GM21360 (cell line): ENCODE measurements around the gene LAMC1.
A peak's percentile ranks its signal among the peaks of the same experiment; 100 is the strongest.

Experiments
- ATAC-seq: cut with Tn5 transposase; IDR thresholded peaks from one replicate; pipeline ENCODE4 v1.9.1; 2021; ENCODE audit warnings: mild to moderate bottlenecking, moderate library complexity; ENCODE audit not compliant: unreplicated experiment

Gene LAMC1

GRCh38 chr1:183023146-183023600 lies at the start of gene LAMC1:
Gene LAMC1 (plus strand): TSS chr1:183023420. CDS start chr1:183023717, 297 bp downstream.
- peak; percentile 29 for ATAC-seq

DNA sequence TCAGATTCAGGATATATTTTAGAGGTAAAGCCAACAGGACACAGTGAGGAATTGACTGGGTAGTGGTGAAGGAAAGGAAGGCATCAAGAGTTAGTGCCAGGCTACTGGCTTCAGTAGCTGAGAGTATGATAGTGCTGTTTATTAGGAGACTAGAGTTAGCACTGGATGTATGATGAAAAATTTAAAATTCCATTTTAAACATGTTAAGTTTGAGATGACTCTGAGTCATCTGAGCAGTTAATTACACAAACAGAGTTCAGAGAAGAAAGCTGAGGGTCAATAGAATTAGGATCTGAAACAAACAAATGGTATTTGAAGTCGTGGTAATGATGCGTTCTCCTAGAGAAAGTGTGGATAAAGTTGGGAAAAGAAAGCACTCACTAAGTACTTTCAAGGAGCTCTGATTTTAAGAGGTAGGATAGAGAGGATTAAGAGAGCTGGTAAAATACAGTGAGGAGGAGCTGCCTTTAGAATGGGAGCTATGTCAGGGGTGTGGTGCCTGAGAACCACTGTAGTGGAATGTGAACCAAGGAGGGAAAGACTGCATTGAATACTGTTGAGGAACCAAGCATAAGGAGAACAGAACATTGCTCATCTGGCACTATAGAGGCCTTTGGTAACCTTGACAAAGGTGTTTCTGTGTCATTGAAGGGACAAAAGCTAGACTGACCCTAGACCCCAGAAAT lies 48.6 kb upstream of the LAMC1 start:
- no peak for ATAC-seq

- no peak for ATAC-seq
These were observed 45.7 kb upstream of the LAMC1 start for GRCh38 chr1:182977480-182977879.

DNA sequence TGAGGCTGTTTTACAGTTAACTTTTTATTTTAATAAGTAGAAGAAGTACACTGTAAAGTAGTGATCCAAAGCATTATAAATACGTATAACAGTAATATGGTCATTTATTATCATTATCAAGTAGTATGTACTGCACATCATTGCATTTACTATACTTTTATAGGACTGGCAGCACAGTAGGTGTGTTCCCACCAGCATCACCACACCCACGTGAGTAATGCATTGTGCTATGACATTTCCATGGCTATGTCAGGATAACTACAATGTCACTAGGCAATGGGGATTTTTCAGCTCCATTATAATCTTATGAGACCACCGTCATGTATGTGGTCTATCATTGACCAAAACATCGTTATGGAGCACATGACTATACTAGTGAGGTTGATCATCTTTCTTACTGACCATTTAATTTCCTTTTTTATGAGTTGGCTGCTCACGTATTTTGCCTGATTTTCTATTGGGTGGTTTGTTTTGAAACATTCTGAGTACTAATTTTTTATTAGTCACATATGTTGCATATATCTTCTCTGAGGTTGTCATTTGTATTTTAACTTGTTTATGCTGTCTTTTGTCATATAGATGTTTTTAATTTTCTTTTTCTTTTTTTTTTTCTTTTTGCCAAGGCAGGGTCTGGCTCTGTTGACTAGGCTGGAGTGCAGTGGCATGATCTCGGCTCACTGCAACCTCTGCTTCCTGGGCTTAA lies 44.9 kb upstream of the LAMC1 start:
- no peak for ATAC-seq

DNA sequence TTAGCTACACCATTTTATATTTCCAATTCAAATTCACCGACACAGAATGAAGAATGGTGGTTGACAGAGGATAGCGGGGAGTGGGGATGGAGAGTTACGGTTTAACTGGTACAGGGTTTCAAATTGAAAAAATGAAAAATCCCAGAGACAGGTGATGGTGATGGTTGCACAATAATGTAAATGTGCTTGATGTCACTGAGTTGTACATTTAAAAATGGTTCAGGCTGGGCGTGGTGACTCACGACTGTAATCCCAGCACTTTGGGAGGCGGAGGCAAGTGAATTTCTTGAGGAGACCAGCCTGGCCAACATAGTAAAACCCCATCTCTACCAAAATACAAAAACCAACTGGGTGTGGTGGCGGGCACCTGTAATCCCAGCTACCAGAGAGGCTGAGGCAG lies 39.1 kb upstream of the LAMC1 start:
- no peak for ATAC-seq

DNA sequence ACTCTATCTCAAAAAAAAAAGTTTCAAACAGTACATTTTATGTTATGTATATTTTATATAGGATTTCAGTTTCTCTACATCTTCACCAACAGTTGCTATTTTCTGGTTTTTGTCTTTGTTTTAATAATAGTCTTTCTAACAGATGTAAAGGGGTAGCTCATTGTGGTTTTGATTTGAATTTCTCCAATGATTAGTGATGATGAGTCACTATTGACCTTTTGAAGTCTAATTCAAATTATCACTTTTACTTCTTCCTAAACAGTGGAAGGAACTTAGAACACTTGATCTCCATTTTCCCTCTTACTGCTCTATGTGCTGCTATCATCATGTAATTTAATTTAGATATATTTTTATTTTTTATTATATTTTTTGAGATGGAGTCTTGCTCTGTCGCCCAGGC lies 38.6 kb upstream of the LAMC1 start:
- no peak for ATAC-seq

GRCh38 chr1:182985876-182986275 lies 37.3 kb upstream of the LAMC1 start:
- no peak for ATAC-seq

DNA sequence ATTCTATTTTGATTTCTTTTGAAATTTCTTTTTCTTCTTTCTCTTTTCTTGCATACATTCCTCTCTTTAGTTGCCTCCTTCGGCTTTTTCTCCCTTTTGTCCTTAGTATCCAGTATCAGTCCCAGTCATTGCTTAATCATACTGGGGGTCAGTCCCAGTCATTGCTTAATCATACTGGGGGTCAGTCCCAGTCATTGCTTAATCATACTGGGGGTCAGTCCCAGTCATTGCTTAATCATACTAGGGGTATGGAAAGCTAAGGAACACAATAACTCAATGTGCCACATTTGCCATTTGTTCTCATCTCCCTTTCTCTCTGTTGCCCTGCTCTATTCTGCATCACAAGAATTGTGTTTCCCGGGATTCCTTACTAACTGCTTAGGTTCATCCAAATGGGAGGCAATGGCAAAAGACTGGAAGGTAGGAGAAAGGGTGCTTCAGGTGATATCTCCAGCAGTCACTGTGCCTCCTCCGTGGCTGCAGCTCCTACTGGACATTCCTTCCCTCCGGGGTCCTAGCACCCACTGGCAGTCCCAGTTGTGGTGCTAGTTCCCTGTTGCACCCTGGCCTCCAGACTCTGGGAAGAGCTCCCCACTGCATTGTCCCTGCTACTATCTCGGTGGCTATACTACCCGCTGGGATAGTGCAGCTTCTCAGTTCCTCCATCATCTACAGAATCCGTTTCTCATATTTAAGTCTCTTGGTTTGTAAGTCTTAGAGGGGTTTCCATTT lies 32.6 kb upstream of the LAMC1 start:
- no peak for ATAC-seq

DNA sequence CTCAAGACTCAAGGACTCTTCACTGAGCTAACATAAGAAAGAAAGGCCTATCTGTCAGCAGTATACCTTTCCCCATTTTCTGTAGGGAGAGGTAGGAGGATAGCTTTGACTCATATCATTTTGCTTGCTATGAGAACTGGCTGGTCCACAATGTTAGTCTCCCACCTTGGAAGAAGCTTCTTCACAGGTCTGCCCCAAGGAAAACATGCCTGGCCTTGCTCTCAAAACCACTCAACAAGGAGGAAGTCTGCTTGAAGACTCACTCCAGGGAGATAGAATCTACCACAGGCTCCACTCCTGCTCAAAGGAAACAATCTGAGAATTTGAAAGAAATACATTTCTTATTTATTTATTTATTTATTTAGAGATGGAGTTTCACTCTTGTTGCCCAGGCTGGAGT lies 29.5 kb upstream of the LAMC1 start:
- ATAC-seq = no peak

- ATAC-seq = no peak
These were observed 27.3 kb upstream of the LAMC1 start for GRCh38 chr1:182995894-182996293.

DNA sequence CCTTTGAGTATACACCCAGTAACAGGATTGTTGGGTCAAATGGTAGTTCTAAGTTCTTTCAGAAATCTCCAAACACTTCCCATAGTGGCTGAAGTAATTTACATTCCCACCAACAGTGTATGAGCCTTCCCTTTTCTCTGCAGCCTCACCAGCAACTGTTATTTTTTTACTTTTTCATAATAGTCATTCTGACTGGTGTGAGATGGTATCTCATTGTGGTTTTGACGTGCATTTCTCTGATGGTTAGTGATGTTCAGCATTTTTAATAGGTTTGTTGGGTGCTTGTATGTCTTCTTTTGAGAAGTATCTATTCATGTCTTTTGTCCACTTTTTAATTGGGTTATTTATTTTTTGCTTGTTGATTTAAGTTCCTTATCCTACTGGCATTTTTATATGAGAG lies 26.4 kb upstream of the LAMC1 start:
- no peak for ATAC-seq

DNA sequence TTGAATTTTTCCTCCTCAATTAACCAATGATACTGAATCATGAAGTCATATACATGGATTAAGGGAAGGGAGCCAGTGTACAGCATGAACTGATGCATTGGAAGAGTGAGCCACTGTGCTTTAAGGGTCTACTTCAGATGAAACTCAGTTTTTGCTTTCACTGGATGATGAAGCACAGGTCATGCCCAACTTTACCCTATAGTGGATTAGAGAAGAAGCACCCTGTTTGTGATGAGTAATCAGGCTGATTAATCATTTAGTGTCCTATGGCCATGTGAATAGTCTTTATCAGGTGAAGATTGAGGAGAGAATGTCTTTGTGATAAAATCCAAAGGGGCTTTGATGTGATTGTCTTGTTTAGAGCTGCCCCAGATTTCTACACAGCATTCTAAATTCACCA lies 24.7 kb upstream of the LAMC1 start:
- ATAC-seq = no peak

DNA sequence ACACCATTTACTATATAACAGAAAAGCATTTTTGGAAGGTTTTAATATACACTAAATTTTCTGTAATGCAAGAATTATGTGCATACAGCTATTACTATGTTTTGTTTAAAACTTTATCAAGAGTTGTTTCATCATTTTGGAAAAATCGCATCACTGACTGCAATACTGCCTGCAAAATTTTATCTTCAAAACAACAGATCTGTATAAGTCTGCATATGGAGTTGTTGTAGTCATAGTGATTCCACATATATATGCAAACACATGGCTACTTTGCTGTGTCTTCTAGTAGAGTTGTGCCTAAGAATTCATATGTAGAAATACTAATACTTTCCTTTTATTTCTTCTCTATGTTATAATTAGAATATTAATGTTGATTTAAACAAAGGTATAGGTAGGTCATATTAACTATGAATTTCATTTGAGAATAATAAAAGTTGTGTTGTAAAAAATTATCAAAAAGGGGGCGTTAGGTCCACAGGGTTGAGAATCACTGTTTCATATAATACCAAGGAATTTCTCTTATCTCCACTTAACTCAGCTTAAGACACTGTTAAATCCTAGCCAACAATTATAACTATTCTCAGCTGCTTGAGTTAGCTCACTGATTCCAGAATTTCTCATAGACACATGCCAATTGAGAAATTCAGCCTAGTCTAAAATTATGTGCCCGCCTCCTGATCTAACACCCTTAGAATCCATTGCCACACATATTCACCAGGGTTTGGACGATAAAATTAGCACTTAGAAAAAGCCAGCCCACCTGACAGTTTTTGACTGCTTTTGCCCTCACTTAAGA lies 22.9 kb upstream of the LAMC1 start:
- no peak for ATAC-seq

GRCh38 chr1:183002267-183002666 lies 21.0 kb upstream of the LAMC1 start:
- ATAC-seq = no peak

DNA sequence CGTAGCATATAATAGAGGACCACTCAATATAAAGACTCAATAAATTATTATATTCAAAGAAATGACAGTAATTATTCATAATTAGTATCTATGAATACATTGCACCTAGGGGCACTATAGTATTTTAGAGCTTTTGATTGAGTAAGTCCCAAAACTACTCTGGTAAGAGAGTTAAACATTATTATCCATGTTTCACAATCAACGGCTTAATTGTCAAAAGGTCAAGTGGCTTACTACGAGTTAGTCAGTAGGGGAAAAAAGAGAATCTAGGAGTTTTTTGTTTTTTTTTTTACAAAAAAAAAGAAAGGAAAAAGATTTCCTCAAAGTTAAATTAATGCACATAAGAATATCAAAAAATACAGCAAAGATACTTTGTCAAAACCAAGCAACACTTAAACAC lies 20.4 kb upstream of the LAMC1 start:
- ATAC-seq = no peak

- no peak for ATAC-seq
These were observed 20.0 kb upstream of the LAMC1 start for GRCh38 chr1:183003203-183003602.

DNA sequence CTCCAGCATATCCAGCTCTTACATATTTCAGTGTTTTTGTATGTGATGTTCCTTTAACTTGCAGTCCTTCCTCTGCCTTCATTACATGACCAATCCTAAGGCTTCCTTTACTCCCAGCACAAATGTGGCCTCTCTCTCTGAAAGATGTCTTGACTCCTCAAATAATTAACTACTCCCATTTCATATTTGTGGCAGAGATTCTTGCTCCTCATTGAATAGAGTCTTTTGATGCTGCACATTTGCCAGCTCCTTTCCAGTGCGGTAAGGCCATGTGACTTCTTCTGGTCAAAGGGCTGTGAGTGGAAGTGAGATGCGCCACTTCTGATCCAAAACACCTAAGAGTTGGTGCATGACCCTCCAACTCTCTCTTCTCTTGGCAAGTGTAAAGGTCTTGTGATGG lies 19.1 kb upstream of the LAMC1 start:
- no peak for ATAC-seq

- no peak for ATAC-seq
These were observed 11.4 kb upstream of the LAMC1 start for GRCh38 chr1:183011859-183012258.

DNA sequence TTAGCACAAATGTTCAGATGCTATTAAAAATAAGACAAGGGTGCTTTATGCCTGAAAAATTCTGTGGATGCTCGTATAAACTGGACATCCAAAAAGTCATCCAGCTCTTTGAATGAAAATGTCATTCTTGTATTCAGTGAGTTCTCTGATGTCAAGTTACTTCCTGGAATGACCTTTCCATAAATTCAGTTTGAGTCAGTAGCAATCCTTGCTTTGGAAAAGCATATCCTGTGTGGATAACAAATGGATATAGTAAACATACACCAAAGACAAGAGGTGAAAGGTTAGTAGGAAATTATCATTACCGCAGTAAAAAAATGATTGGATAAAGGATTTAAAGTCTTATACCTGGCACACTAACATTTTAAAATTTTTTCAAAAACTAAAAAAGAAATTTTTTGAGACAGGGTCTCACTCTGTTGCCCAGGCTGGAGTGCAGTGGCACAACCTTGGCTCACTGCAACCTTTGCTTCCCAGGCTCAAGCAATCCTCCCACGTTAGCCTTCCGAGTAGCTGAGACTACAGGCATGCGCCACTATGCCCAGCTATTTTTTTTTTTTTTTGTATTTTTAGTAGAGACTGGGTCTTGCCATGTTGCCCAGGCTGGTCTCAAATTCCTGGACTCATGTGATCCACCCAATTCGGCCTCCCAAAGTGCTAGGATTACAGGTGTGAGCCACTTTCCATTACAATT lies 10.8 kb upstream of the LAMC1 start:
- ATAC-seq = no peak

DNA sequence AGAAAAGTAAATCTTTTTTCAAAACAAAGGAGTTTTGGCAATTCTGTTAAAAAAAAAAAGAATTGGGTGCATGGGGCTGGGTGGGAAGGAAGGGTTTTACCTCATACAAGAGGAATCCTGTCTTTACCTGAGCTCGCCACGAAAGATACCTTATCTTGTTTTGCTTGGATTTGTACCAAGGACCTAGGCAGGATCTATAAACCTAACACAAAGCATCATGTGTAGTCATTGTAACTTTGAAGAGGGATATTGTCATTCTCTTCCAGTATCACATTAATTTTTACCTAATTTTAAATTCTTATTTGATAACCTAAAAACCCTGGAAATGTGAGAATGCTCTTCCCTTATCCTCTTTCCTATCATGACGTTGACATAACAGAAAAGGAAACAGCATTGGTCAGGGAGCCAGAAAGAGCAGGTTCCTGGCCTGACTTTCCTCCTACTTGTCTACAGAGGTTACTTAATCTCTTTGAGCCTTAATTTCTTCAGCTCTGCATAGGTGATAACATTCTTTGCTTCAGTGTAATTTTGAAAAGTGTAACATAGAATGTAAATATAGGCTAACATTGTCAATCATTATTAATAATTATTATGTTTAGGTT lies 4.0 kb upstream of the LAMC1 start:
- no peak for ATAC-seq
